Mucosa of gallbladder (tissue), 1 donor: ENCODE measurements around the gene CACNA1A. TPM values are rescaled to one million over a fixed set of nuclear protein-coding genes. Genes with fewer than 3 reads are reported as not detected.

Source experiments
- DNase-seq: peaks from one replicate; pipeline ENCODE4 v3.0.0-alpha.2; 2020; ENCODE audit warnings: low spot score
- total RNA-seq: library from RNA; stranded (reverse); gene quantifications from one replicate; pipeline ENCODE4 v1.2.1, GENCODE V29; 2021
- donor health status: DM: no; HTN: no; CAD: no.

The CACNA1A gene
- total RNA-seq, 1 donor from 2014 or later, result 1.2 TPM

DNA sequence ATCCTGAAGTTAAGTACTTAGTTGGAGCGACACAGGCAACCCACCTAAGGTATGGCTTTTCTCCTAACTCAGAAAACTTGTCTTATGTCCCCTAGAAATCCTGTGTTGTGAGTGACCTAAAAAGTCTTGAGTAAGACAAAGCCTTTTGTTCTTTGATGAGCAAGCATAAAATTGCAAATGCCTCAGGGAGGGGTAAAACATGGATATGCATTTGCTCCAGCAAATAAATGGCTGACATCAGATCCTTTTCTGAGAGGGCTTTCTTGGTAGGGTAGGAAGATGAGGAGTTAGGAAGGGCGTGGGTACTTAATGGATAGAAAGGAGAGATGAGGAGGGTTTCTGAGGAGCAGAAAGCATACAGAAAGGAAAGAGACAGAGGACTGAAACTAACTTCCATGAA, 192.4 kb downstream of the CACNA1A start:
- no peak for DNase-seq

DNA sequence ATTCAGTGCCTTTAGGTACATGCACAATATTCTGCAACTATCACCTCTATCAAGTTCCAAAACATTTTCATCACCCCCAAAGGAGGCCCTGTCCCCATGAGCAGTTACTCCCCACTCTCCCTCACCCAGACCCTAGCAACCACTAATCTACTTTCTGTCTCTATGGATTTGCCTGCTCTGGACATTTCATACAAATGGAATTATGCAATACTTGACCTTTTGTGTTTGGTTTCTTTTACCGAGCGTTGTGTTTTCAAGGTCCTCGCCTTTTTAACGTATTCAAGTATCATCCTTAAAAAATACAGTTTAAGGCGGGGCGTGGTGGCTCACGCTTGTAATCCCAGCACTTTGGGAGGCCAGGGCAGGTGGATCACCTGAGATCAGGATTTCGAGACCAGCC, 196.4 kb downstream of the CACNA1A start:
- no peak for DNase-seq

DNA sequence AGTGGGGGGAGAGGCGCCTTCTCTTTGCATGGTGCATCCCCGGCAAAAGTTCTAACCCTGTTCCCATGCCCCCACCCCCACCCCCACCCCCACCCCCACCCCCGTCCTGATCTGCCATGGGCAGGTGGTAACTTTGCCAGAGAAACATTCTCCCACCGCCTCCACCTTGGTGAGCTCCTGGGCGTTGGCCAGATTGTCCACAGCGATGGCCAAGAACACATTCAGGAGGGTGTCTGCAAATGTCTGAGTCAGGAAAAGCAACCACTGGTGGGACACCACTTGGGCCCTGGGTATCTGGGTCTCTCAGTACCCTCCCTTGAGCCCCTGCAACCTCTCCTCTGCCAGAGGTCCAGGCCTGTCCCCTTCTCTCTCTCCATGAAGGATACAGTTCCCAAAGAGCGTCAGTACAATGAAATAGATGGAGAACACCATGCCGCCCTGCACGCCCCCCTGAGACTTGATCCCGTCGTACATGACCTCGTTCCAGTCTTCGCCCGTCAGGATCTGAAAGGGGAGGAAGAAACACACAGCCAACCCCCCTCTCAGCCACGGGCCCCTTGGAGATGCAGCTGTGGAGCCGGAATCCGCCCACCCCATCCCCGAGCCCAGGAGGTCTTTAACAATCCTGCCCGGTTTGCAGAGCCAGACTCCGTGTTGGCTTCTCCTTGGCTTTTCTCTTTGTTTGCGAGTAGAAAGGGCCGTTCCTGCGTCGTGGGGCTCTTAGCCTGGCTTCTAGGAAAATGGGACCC, 202.7 kb downstream of the CACNA1A start:
- DNase-seq, result no peak

DNA sequence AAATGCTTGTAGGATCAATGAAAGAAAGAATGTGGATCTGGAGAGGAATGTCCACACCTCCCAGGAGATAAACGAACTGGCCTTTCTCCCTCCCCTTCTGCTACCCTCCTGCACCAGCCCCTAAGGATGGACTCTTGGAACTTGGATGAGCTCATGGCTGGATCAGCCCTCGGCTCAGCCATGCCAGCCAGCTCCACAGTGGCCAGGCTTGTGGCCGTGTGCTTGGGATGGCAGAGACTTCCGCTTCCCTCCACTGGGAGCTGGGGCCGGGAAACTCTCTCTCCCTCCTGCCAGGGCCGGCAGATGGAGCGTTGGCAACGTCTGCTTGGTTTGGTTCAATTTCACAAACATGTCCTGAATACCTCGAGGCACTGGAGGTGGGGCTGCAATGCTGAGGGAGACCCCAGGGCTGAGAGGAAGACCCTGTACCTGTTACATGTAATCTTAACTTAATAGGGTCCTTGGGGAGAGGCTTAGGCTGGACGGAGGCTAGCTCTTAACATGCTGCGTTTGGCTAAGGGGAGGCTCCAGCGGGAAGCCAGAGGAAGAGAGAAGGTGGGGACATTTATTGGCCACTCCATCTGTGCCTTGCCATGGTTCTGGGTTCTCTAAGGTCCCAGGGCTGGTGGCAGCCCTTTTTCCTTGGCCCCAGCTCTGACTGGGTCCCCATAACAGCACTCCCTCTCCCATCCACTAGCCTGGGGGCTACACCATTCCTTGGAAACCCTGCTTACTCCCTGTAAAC, 203.6 kb downstream of the CACNA1A start:
- no peak for DNase-seq

DNA sequence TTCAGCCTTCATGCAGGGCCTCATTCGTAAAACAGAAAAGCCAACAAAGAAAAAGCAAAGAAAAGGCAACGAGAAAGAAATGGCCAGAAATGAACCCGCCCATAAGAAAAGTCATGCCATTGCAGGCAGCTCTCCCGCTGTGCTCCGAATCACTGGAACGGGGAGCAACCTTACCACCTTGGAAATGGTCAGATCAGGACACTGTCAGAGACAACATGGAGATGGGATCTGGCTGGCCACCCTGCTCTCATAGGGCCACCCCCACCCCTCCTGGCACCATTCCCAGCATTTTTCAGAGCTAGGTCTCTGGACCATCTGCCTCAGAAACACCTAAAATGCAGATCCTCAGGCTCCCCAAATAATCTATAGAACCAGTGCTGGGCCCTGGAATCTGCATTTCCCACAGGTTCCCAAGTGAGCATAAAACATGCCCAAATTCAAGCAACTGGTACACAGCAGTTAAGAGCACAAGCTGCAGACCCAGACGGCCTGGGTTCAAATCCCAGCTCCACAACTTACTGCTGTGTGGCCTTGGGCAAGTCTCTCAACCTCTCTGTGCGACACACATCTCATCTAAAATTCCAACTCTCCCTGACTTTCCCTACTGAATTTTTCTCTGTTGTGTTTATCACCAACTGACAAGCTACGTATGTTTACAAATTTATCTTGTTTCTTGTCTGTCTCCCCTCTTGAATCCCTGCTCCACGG, 204.5 kb downstream of the CACNA1A start:
- DNase-seq, result no peak

DNA sequence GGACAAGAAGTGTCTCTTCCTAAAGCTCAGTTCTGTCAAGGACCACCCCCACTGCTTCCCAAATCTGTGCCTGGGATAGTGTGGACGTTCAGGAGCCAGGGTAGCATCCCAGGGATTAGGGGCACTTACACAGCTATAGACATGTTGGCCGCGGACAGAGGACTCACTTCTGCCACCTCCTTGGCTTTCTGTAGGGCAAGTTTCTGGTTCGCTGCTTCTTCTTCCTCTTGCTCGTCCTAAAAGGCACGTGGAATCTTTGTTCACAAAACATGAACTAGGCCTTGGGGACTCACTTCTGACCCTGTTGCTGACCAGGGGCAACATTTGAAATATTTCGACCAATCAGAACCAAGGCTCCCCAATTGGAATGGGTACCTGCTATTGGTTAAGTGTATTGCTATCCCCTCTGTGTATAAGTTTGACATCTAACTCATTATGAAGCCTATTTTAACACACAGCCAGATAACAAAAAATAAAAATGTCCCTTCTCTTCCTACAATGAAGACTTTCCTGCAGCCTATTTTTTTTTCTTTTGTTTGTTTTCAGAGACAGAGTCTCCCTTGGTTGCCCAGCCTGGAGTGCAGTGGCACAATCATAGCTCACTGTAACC, 205.8 kb downstream of the CACNA1A start:
- no peak for DNase-seq

DNA sequence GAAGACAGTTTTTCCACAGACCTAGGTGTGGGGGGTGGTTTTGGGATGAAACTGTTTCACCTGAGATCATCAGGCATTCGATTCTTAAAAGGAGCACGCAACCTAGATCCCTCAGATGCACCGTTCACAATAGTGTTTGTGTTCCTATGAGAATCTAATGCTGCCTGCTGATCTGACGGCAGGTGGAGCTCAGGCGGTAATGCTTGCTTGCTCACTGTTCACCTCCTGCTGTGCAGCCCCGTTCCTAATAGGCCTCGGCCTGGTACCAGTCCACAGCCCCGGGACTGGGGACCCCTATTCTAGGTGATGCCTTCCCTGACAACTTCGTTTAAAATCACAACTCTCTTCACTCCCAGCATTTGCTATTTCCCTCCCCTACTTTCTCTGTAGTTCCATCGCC, 206.4 kb downstream of the CACNA1A start:
- no peak for DNase-seq

DNA sequence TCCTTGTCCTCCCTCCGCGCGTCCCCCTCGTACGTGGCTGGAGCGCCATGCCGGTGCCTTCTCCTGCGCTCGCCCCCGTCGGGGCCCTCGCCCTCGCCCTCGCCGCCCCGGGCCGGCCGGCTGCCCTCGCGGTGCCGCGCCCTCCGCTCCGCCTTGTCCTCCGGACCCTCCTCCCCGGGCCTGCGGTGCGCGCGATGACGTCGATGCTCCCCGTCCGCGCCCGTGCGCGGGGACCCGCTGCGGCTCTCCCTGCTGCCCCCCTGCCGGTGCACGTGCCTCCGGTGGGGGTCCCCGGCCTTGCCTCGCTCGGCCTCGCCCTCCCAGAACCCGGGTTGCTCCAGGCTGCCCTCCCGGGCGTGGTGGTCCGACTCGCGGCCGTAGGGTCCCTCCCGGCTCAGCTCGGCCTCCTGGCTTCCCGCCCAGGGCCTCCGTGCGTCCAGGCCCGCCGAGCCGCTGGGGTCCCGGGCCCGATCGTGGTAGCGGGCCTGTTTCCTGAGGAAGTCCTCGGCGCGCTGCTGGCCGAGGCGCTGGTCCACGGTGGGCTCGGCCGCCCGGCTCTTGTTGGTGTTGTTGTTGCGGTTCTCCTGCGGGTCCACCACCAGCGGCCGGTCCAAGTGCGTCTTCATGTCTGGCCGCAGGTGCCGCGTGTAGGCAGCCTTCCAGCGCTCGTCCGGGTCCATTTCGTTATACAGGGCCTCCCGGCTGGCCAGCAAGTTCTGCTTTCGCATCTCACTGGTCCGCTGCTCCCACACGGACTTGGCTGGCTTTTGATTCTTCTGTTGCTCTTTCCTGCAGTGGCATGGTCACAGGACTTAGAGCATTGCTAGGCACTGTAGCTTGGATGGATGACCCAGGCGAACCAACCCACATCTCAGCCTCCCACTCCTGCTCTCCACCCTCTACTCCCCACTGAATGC, 207.5 kb downstream of the CACNA1A start:
- no peak for DNase-seq

DNA sequence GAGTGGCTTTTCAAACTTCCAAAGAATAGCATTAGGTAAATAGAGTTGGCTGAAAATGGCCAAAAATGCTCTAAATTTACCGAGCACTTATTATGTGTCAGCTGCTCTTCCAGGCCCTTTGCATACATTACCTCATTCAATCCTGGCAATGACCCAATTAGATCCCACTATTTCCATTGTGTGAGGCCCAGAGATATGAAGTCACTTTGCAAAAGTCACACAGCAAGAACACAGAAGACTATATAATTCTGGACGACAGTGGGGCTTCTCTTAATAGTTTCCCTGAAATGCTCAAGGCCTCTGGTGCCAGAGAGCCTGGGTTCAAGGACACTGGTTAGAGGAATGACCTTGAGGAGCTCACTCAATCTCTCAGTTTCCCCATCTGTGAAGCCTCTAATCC, 209.3 kb downstream of the CACNA1A start:
- no peak for DNase-seq

DNA sequence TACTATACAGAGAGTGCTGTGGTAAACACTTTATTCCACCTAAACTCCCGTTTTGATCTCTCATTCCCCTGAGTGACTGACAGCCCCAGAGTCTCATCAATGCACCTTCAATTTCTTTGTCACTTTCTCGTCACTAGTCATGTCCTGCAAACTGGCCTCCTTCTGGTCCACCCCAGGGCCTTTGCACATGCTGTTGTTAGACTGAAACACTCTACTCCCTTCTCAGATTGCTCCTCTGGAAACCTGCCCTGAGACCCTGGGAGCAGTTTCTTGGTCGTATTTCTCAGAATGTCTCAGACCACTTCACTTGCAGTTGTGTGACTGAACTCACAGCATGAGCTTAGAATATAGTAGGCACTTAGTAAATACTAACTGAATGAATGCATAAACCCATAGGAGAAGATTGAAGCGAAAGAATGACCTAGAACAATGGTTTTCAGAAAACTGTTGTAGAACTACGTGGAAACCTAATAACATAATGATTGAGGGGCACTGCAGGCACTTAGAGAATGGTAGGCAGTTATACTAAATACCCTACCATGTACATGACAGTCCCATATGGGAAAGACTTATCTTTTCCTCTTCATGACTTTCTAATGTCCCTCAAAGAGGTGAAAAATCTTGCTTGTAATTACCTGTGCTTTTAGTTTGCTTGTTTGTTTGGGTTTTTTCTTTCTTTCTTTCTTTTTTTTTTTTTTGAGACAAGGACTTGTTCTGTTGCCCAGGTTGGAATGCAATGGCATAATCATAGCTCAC, 211.3 kb downstream of the CACNA1A start:
- DNase-seq, result no peak

DNA sequence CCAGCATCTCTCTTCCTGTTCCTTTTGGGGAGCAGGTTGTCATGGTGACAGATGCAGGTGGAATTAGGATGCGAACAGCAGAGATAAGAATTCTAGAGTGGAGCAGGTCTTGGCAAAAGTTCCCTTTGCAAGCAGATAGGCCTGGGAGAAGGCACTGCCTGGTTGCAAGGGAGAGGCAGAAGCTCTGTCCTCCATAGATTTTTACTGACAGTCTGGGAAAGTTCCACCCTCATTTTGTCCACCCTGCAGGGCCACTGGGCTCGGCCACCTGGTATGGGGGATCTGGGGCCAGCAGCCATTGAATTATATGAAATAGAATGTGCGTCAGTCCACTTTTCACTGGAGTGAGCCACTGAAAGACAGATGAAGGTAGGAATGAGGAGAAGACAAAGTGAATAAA, 214.4 kb downstream of the CACNA1A start:
- DNase-seq, result no peak

DNA sequence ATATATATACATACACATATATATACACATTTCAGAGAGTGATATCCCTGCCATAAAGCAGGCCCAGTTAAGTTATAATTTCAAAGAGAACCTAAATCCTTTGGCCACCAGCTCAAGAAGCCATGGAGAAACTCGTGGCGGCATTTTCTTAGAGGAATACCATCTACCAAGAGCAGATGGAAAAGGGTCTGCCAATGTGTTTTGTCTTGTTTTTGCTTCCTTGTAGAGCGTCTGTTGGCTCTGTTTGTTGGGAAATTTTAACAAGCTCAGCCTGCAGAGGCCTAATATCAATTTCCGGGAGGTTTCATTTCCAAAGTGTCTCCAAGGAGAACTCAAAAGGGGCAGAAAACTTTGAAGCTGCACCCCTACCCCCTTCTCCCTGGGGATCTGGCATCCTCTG, 215.5 kb downstream of the CACNA1A start:
- DNase-seq, result no peak

DNA sequence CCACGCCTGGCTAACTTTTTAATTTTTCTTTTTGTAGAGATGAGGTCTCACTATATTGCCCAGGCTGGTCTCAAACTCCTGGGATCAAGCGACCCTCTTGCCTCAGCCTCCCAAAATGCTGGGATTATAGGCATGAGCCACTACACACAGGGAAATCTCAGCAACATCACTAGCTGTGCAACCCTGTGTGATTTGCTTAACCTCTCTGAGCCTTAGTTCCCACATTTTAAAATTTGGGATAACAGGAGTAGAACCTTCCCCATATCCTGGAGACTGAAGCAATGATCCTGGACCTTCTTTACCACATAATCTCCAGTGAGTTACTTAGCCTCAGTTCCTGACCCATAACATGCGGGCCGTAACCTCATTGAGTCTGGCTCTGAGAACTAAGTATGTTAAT, 217.0 kb downstream of the CACNA1A start:
- DNase-seq, result no peak

DNA sequence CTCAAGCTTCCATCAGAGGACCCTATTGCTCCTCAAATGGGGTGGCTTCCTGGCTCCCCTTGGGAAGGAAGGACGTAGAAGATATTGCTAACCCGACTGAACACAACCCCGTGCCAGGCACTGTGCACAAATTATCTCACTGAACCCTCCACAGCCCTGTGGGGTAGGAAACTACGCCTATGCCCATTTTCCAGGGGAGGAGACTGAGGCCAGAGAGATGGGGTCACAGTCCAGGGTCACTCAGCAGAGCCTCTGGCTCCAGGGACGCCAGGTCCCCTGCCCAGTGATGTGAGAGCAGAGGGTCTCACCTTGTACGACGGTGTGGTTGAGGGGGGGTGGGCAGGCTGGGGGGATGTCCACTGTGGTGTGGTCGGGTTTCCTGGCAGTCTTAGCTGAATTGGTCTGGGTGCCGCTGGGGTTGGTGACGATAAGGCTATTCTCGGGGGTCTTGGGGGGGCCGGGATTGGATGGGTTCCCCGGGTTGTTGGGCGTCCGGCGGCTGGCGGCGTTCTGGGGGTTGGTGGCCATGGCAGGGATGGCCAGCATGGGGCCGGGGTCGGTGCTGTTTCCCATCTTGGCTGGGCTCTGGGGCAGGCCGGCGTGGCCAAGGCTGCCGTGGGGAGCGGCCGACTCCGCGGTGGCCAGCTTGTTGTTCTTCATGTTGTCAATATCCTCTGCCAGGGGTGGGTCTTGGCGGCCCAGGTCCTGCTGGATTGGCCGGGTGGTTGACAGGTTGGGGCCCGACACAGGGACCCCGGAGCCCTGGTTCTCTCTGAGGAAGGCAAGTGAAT, 219.9 kb downstream of the CACNA1A start:
- DNase-seq, result no peak

DNA sequence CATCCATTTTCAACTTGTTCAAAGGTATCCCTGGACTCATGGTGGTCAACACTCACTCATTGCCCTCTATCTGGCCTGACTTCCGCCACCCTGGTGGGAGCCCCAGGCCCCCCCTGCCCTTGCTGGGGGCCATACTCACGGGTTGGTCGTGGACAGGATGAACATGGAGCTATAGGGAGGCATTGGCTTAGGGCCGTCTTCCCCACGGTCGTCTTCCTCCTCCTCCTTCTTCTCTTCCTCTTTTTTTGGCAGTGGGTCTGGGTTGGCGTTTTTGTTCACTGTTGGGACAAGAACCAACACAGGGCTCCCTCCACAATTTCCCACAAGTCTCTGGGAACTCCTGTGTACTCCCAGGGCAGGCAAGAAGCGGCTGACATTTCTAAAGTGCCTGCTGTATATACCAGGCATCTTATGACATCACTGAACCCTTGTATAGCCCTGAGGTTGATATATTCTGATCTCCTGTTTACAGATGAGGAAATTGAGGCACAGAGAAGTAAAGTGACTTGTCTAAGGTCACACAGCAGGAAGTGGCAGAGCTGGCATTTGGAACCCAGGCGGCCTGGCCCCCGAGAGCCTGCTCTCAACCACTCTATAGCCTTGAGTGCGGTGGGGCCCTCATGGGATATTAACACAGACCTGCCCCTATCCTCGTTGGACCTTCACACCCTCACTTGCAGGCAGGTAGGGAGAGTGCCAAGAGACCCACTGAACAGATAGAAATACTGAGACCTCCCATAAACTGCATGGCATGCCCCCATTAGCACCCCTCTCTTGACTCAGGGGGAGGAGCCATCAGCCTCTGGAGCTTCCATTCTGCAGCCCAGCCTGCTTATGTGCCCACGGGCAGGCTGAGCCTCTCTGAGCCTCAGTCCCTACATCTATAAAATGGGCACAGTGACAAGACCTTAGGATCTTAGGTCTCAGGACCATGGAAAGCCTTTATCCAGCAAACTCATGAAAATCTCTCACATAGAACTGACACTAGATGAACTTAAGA, 221.1 kb downstream of the CACNA1A start:
- DNase-seq, result no peak

DNA sequence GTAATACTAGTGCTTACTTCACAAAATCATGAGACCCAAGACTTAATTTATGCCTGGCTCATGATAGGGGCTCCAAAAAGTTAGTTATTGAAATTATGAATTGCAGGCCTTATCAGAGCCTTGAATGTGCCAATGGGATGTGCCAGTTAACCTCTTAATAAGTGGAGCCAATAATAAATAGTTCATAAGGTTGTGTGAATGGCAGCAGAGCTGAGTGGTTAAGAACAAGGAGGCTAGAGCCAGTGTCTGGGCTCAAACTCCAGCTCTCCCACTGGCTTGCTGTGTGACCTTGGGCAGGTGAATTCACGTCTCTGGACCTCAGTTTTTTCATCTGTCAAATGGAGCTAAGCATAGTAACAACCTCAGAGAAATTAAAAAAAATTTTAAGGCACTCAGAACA, 222.4 kb downstream of the CACNA1A start:
- DNase-seq, result no peak

DNA sequence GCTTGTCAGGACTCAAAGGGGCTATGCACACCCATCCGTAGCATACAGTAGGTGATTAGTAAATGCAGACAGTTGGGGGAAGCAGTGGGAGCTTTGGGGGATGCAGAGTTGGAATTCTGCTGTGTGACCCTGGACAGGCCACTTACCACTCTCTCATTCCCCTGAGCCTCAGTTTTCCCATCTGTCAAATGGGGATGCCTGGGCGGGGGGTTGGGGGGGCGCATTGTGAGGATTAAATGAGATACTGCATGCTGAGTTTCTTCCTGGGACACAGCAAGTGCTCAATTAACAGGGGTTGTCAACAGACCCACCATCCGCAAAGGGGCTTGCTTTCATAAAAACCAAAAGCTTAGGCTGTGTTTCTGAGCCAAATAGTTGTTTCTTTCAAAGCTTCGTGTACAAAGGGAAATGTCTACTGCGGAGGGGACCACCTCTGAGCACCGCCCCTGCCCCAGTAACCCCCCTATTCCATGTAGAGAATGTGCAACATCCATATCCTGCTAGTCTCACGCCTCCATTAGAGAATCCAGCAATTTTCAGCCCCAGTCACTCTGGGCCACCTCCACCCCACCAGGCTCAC, 223.7 kb downstream of the CACNA1A start:
- no peak for DNase-seq
